ENCODE data around the gene PROSER3. TPM values are rescaled to one million over a fixed set of nuclear protein-coding genes. Genes with fewer than 3 reads are reported as not detected.

PROSER3 gene
- total RNA-seq, 2 donors from 2014 or later, result 36.2 to 53.8 TPM

DNA sequence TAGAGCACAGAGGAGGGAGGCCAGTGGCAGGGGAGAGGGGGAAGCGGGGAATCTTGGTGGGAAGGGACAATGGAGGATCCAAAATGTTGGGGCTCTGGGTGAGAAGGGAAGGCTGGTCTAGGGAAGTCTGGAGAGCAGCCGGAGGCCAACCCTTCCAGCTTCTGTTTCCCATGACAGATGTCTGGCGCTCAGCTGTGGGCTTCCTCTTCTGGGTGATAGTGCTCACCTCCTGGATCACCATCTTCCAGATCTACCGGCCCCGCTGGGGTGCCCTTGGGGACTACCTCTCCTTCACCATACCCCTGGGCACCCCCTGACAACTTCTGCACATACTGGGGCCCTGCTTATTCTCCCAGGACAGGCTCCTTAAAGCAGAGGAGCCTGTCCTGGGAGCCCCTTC, 11.4 kb upstream of the PROSER3 start:
- H3K36me3 Mint-ChIP-seq, result no peaks in the 10 kb centered on the region
- ATAC-seq (no peak), DNase-seq (ENCODE audit: low spot score) (no peak)
- H3K4me3 Mint-ChIP-seq, result peak overlapping the region; percentile 98
- H3K4me1 Mint-ChIP-seq (ENCODE audit: low read depth in 2 of 2), result peaks cover 45 to 50% of the 10 kb centered on the region in 2 donors
- peak overlapping the region; percentile 94 to 97 for H3K27ac Mint-ChIP-seq
- no peaks in the 10 kb centered on the region for H3K9me3 Mint-ChIP-seq
- H3K27me3 Mint-ChIP-seq, result no peaks in the 10 kb centered on the region

DNA sequence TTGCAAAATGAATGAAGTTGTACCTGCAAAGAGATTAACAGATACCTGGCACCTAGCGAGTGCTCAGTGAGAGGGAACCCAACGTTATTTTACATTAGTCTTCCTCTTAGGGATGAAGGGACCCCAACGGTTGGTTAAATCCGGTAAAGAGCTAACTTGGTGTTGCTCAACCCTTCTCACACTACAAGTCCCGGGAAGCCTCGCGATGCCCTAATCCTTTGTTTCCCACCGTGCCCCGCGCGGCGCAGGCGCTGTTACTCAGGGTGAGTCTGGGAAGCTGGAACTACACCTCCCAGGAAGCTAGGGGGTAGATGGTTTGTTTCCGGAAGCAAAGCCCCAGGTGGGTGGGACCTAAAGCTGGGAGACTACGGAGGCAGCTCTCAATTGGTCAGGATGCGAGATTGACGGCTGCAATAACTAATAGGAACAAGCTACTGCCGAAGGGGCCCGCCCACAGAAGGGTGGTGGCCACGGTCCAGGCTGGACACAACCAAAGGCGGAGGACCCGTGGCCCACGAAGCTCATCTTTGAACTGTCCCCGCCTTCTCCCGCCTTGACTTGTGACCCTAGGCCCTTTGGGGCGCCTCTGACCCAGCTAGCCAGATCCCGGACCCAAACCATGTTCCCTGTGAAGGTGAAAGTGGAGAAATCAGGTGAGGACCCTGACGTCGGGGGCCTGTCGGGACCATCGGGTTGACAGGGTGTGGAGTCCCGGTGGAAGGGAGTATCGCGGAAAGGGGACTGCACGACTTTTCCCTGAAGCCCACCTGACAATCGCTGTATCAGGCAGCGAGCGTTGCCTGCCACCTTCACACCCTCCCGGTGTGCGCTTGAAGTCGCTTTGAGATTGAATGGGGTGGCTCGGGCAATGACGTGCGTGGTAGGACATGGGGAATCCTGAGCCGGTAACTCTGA, 9.6 kb upstream of the PROSER3 start, which contains the start of gene LIN37:
TSS of gene LIN37 (plus strand) at position 471 of the 915 bp plus-strand sequence. CDS start at position 620, 149 bp downstream.
- DNase-seq (ENCODE audit: low spot score) (peak; percentile 99), ATAC-seq (peak; percentile 86 to 90)
- Mint-ChIP-seq H3K4me1 (ENCODE audit: low read depth in 2 of 2) (peaks cover 36 to 41% of the 10 kb centered on the region in 2 donors), H3K4me3 (peak within 1 kb of the TSS; percentile 98), H3K36me3 (no peaks in the 10 kb centered on the region), H3K27me3 (no peaks in the 10 kb centered on the region), H3K9me3 (no peaks in the 10 kb centered on the region), H3K27ac (peak within 1 kb of the TSS; percentile 76 to 94)

DNA sequence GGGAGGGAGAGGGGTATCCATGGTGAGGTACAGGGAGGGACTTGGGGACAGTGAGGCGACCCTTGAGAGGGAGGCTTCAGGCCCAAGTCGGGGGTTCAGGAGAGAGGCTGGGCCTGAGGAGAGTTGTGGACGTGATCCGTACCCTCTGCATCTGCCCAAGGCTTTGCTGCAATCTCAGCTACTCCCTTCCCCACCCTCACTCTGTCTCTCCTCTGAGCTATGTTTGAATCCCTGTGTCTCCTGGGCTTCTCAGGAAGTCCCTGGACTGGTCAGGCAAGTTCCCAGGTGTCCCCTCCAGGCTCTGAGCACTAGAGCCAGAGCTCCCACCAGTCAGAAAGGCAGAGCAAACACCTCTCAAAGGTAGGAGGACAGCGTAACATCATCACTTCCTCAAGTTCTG, 7.8 kb upstream of the PROSER3 start:
- DNase-seq (ENCODE audit: low spot score) (no peak), ATAC-seq (no peak)
- H3K4me3 Mint-ChIP-seq, result peak overlapping the region; percentile 41
- H3K27me3 Mint-ChIP-seq, result peaks cover 0 to 6% of the 10 kb centered on the region in 2 donors
- peak overlapping the region in 1 of 2 donors; percentile 64 for H3K27ac Mint-ChIP-seq
- H3K36me3 Mint-ChIP-seq, result no peaks in the 10 kb centered on the region
- peaks cover 31 to 32% of the 10 kb centered on the region in 2 donors for H3K4me1 Mint-ChIP-seq (ENCODE audit: low read depth in 2 of 2)
- H3K9me3 Mint-ChIP-seq, result no peaks in the 10 kb centered on the region

DNA sequence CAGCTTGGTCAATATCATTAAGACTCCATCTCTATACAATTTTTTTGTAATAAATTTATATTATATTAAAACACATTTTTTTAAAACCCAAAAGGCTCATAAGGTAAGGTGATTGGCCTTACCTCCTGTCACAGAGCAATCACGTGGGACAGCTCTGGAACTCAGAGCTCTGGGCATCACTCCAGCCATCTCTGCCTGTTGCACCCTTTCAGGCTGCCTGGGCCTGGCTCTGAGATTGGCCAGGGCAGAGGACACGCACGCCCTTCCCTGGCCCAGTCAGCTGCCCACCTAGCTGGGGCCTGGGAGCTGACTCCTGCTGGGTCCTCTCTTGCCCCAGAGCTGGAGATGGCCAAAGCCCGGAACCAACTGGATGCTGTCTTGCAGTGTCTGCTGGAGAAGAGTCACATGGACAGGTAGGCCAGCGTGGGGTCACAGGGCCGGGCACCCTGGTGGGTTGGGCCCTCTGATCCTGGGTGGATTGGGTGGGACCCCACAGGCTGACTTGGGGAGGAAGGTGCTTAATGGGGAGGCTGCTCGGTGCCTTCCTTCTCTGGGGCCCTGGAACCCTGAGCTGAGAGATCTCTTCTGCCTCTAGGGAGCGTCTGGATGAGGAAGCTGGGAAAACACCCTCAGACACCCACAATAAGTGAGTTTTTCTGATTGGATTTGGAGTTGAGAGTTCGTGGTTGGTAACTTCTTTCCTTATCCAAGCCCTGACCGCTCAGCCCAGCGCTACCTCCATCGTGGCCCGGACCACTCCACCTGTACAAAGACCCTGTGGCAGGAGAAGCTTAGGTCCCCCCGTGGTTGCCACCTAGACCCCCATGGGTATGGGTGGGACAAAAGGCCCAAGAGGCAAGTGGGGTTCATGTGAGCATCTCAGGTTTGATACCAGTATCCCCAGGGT, 5.9 kb upstream of the PROSER3 start:
- H3K9me3 Mint-ChIP-seq, result no peaks in the 10 kb centered on the region
- H3K4me1 Mint-ChIP-seq (ENCODE audit: low read depth in 2 of 2), result peaks cover 28 to 34% of the 10 kb centered on the region in 2 donors

DNA sequence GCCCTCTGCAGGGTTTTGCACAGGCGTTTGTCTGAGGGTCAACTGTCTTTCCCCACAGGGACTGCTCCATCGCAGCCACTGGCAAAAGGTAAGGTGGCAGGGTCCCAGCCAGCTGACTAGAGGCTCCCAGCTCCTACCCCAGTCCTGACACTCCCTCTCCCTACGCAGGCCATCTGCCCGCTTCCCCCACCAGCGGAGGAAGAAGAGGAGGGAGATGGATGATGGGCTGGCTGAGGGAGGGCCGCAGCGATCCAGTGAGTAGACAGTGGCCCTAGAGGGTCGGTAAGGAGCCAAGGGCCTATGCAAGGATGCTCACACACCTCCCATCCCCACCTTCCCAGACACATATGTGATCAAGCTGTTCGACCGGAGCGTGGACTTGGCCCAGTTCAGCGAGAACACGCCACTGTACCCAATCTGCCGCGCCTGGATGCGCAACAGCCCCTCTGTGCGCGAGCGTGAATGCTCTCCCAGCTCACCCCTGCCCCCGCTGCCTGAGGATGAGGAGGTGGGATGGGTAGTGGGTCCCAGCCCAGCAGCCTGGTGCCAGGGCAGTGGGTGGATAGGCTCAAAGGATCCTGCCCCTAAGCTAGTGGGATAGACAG, 5.1 kb upstream of the PROSER3 start:
- Mint-ChIP-seq H3K36me3 (no peaks in the 10 kb centered on the region), H3K27ac (no peak overlapping the region), H3K4me3 (no peak overlapping the region), H3K9me3 (no peaks in the 10 kb centered on the region), H3K27me3 (peaks cover 0 to 11% of the 10 kb centered on the region in 2 donors), H3K4me1 (ENCODE audit: low read depth in 2 of 2) (peaks cover 27 to 39% of the 10 kb centered on the region in 2 donors)
- DNase-seq (ENCODE audit: low spot score), result no peak
- ATAC-seq, result no peak

More for the DNA sequence above, 5.9 kb upstream of the PROSER3 start:
- peaks cover 0 to 11% of the 10 kb centered on the region in 2 donors for H3K27me3 Mint-ChIP-seq
- ATAC-seq (no peak), DNase-seq (ENCODE audit: low spot score) (no peak)
- no peak overlapping the region for H3K27ac Mint-ChIP-seq
- H3K4me3 Mint-ChIP-seq, result no peak overlapping the region
- H3K36me3 Mint-ChIP-seq, result no peaks in the 10 kb centered on the region

DNA sequence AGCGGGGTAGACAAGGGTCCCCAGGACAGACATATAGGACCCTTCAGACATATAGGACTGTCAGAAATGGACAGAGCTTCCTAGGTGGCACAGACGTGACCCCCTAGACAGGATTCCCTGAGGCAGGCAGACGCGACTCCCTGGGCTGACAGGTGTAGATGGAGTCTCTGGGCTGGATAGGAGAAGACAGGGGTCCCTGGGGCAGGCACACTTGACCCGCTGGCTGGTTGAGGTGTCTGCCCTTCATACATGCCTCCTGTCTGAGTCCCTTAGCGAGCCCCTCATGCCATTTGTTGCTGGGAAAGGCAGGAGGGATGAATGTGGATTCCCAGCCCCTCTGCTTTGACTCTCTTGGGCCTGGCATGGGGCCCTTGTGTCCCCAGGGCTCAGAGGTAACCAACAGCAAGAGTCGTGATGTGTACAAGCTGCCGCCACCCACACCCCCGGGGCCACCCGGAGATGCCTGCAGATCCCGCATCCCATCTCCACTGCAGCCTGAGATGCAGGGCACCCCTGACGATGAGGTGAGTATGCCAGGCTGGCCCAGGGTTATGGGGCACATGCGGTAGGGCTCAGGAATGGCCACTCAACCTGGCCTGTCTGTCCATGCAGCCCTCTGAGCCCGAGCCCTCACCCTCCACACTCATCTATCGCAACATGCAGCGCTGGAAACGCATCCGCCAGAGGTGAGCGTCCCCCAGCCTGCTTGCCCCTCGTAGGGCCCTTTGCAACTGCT, 4.2 kb upstream of the PROSER3 start:
- H3K4me1 Mint-ChIP-seq (ENCODE audit: low read depth in 2 of 2), result peaks cover 21 to 33% of the 10 kb centered on the region in 2 donors
- H3K27me3 Mint-ChIP-seq, result peaks cover 0 to 11% of the 10 kb centered on the region in 2 donors
- no peaks in the 10 kb centered on the region for H3K36me3 Mint-ChIP-seq
- DNase-seq (ENCODE audit: low spot score), result no peak
- no peak for ATAC-seq
- H3K4me3 Mint-ChIP-seq, result no peak overlapping the region
- H3K27ac Mint-ChIP-seq, result no peak overlapping the region
- no peaks in the 10 kb centered on the region for H3K9me3 Mint-ChIP-seq

DNA sequence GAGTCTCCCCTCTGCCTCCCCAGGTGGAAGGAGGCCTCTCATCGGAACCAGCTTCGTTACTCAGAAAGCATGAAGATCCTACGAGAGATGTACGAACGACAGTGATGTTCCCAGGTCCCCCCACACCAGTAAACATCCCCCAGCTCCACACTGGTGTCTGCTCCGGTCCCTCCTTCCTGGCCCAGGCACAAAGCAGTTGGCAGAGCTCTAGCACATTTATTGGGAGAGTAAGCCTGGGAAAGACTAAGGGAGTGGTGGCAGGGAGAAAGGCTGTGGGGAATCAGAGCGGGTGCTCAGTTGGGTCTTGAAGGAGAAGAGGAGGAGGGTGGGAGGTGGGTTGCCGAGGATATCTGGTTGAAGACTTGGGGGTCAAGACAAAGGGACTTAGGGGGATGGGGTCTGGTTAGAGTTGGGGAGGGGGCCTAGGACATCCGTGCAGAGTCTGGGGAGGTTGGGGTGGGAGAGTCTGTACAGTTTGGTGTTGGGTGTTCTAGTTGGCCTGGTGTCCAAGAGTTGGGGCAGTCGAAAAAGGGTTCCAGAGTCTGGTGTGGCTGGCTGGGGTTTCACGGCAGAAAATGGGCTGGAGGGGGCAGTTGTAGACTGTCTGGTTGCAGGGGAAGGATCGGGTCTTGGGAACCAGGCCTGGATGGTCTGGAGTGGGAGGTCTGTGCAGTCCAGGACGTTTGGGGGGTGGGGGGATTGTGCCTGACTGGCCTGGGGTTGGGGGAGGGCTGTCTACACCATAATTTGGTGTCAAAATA, 3.4 kb upstream of the PROSER3 start:
- Mint-ChIP-seq H3K9me3 (no peaks in the 10 kb centered on the region), H3K27ac (no peak overlapping the region), H3K4me3 (peak overlapping the region; percentile 27), H3K4me1 (ENCODE audit: low read depth in 2 of 2) (peaks cover 21 to 35% of the 10 kb centered on the region in 2 donors), H3K36me3 (no peaks in the 10 kb centered on the region), H3K27me3 (peaks cover 0 to 11% of the 10 kb centered on the region in 2 donors)
- no peak for DNase-seq (ENCODE audit: low spot score)
- no peak for ATAC-seq

DNA sequence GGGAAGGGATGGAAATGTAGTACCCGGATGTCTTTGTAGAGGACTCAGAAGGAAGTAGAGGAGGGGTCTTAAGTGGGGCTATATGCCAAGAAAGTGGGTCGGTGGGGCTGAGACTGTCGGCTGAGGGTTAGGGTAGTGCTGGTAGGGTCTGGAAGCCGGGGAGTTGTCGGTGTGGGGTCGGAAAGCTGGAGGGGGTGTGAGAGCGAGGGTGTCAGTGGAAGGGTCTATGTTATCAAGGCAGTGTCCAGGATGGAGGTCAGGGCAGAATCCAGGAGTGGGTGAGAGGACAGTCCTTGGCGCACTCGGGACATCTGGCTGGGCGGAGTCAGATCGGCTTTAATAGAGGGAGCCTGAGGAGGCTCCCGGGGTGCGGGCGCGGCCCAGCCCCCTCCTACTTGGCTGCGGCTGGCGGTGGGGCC, 2.8 kb upstream of the PROSER3 start:
- no peak for DNase-seq (ENCODE audit: low spot score)
- peaks cover 0 to 11% of the 10 kb centered on the region in 2 donors for H3K27me3 Mint-ChIP-seq
- ATAC-seq, result no peak
- no peaks in the 10 kb centered on the region for H3K9me3 Mint-ChIP-seq
- peak overlapping the region; percentile 27 for H3K4me3 Mint-ChIP-seq
- no peak overlapping the region for H3K27ac Mint-ChIP-seq
- peaks cover 19 to 31% of the 10 kb centered on the region in 2 donors for H3K4me1 Mint-ChIP-seq (ENCODE audit: low read depth in 2 of 2)
- H3K36me3 Mint-ChIP-seq, result no peaks in the 10 kb centered on the region

DNA sequence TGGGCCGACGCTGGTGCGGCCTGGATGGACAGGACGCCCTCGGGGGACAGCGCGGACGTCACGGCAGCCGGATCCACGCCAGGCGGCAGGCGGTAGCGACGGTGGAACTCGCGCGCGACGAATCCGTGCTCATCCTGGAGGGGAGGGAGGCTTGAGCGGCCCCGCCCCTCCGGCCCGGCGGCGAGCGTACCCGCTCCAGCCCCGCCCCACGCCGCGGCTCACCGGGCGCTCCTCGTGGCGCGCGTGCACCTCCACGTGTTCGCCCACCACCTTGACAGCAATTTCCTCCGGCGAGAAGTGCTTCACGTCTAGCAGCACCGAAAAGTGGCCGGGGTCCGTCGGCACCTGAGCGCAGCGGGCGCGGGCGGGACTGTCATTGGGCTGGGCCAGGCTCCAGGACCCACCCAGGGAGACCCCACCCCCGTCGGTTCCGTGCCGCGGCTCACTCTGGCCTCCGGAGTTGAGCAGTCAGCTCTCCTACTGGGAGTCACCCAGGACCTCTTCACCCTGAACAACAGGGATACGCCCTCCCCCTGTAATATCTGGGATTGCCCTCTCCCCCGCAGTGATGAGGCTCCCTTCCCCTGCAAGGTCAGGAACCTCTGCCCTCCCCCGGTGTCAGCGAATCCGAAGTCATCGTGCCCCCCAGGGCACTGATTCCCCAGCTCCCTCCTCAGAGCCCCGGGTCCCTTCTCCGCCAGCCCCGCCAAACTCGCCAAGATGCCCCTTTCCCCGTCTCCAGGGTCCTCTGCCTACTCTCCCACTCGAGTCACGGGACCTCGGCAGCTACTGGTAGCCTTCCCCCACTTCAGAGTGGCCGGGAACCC, 2.2 kb upstream of the PROSER3 start:
- no peak for DNase-seq (ENCODE audit: low spot score)
- H3K36me3 Mint-ChIP-seq, result no peaks in the 10 kb centered on the region
- peak overlapping the region; percentile 37 for H3K4me3 Mint-ChIP-seq
- H3K9me3 Mint-ChIP-seq, result no peaks in the 10 kb centered on the region
- no peak for ATAC-seq
- no peak overlapping the region for H3K27ac Mint-ChIP-seq
- H3K27me3 Mint-ChIP-seq, result peaks cover 0 to 11% of the 10 kb centered on the region in 2 donors
- peaks cover 19 to 32% of the 10 kb centered on the region in 2 donors for H3K4me1 Mint-ChIP-seq (ENCODE audit: low read depth in 2 of 2)

DNA sequence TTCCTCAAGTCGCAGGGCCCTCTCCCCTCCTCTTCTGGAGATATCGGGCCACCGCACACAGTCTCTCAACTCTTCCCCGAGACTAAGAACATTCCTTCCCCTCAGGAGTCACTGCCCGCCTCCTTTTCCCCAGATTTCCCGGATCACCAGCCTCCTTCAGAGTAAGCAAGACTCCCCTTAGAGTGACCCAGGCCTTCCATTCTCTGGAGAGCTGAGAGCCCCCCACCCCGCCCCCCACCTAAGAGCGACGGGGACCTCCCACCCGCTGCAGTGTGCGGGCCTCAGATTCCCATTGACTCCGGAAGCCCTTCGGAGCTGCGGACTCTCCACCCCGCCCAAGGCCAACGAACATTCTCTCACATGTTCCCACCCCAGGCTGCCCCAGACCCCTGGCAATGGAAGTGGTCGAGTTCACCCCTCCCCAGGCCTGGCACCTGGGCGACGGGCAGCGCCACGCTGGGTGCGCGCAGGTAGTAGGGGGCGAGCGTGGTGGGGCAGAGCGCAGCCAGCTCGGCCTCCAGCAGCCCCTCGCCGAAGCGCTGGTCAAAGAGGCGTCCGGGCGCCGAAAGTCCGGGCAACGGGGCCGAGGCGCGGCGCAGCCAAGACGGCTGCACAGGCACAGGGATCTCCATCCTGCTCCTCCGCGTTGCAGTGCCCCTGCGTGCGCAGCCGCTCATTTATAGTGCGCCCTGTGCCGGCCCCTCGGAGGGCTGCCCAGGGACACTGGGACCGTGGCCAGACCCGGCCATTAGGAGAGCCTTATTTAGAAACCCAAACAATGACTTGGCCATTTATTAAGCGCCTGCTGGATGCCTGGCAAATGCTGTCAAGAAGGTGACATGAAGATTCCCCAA, 1.4 kb upstream of the PROSER3 start, which contains the start of gene HSPB6:
TSS of gene HSPB6 (minus strand) at position 653 of the 854 bp plus-strand sequence. CDS start at position 632, 21 bp downstream.
- no peaks in the 10 kb centered on the region for H3K36me3 Mint-ChIP-seq
- peaks cover 0 to 11% of the 10 kb centered on the region in 2 donors for H3K27me3 Mint-ChIP-seq
- DNase-seq (ENCODE audit: low spot score) (no peak), ATAC-seq (no peak)
- H3K4me1 Mint-ChIP-seq (ENCODE audit: low read depth in 2 of 2), result peaks cover 19 to 32% of the 10 kb centered on the region in 2 donors
- H3K4me3 Mint-ChIP-seq, result peak within 1 kb of the TSS; percentile 88
- no peaks in the 10 kb centered on the region for H3K9me3 Mint-ChIP-seq
- H3K27ac Mint-ChIP-seq, result peak within 1 kb of the TSS; percentile 78 to 81
